Stomach (tissue), 9 donors: ENCODE measurements around the gene SH2D3C. TPM values are rescaled to one million over a fixed set of nuclear protein-coding genes. Genes with fewer than 3 reads are reported as not detected.

Experiments
- DNase-seq, 2 donors: peaks; one replicate each; pipeline versions ENCODE4 v3.0.0 to v3.0.0-alpha.2; 2013 to 2019
- H3K27ac ChIP-seq, 5 donors: fragments of 200-600 bp in 4 of 5; sonication (generic) in 4 of 5; one replicate each; pipeline ENCODE4 v1.5.1; 2013 to 2019; ENCODE audit warnings: mild to moderate bottlenecking in 1 of 5, moderate library complexity in 1 of 5
- H3K27me3 ChIP-seq, 3 donors: fragments of 200-600 bp; sonication (generic); one replicate each; pipeline ENCODE4 v1.5.1; 2017 to 2019; ENCODE audit warnings: mixed run types in 1 of 3
- H3K36me3 ChIP-seq, 4 donors: fragments of 200-600 bp; sonication (generic); 1 replicate in 3 of 4; 2 replicates in 1 of 4; pipeline ENCODE4 v1.5.1; 2016 to 2019
- H3K4me1 ChIP-seq, 4 donors: fragments of 200-600 bp; sonication (generic); one replicate each; pipeline ENCODE4 v1.5.1; 2016 to 2019
- H3K4me3 ChIP-seq, 4 donors: fragments of 200-600 bp; sonication (generic) in 3 of 4; one replicate each; pipeline ENCODE4 v1.5.1; 2016 to 2019; ENCODE audit warnings: mild to moderate bottlenecking in 1 of 4
- H3K9me3 ChIP-seq, 4 donors: fragments of 200-600 bp; sonication (generic); one replicate each; pipeline ENCODE4 v1.5.1; 2016 to 2019
- EP300 ChIP-seq: sonication (generic); formaldehyde crosslinking; IDR thresholded peaks from one replicate; pipeline ENCODE4 v1.6.1; 2017; ENCODE audit warnings: antibody characterized with exemption
- POLR2A ChIP-seq, 4 donors: fragments of 450-650 bp; IDR thresholded peaks; one replicate each; pipeline ENCODE4 v1.6.1; 2016; ENCODE audit warnings: antibody characterized with exemption in 4 of 4, control low read depth in 2 of 4, mild to moderate bottlenecking in 1 of 4, moderate library complexity in 1 of 4
- POLR2AphosphoS5 ChIP-seq, 3 donors: sonication (generic); formaldehyde crosslinking; IDR thresholded peaks; one replicate each; pipeline ENCODE4 v1.6.1; 2016; ENCODE audit warnings: antibody characterized with exemption in 3 of 3
- WGBS, 5 donors: extraction: QIAGEN DNeasy Blood & Tissue Kit in 3 of 5; methylation state at CpG; one replicate each; pipeline versions ENCODE4 v1.1.5 to v1.1.7; 2013 to 2018; 5-methylcytosine and 5-hydroxymethylcytosine counted together
- intact Hi-C: fragments of 100-400 bp; cut with DNase I; formaldehyde crosslinking; loops from one replicate; pipeline ENCODE4 v1.15.1; 2023; ENCODE audit warnings: low total_unique reads
- polyA plus RNA-seq, 3 donors: library from polyadenylated mRNA; stranded (reverse); fragments of 200-250 nt; gene quantifications; one replicate each; pipeline ENCODE4 v1.2.3, GENCODE V29; 2013
- total RNA-seq, 5 donors: library from RNA; depleted of rRNA; stranded (reverse); fragments of >200 nt; gene quantifications; one replicate each; pipeline versions ENCODE4 v1.1.0 to v1.2.3, GENCODE V29; 2014 to 2016
- TF ChIP-seq, protein P1 (sequence below), 7 experiments: fragments of 450-650 bp in 4 of 7; fragments of 200-600 bp in 3 of 7; sonication (generic) in 3 of 7; IDR thresholded peaks; one replicate each; pipeline ENCODE4 v1.5.1; 2016 to 2019; ENCODE audit warnings: antibody characterized with exemption in 7 of 7, control low read depth in 2 of 7, mild to moderate bottlenecking in 1 of 7
- donor health status: healthy with polysubstance abuse.
- donor health status: Bipolar disorder and iron deficiency.
- donor health status: healthy.

SH2D3C gene
- total and polyA plus RNA-seq, 8 donors = 1.8 to 38.1 (median 4.5) TPM; not detected in 2

GRCh38 chr9:127812936-127813675 is 34.6 kb upstream of the SH2D3C start:
- intact Hi-C loops = no loop called here
- Histone ChIP-seq H3K27me3 (no peaks in the 10 kb centered on the region), H3K27ac (no peak overlapping the region), H3K4me3 (no peak overlapping the region), H3K4me1 (peaks cover 7 to 18% (median 13%) of the 10 kb centered on the region in 4 donors), H3K9me3 (no peaks in the 10 kb centered on the region), H3K36me3 (peaks cover 65 to 99% (median 96%) of the 10 kb centered on the region in 4 donors)
- no peak for TF ChIP-seq EP300
- TF ChIP-seq POLR2AphosphoS5 (IDR thresholded peaks at IDR 0.05) = no peak
- no peak for TF ChIP-seq POLR2A (IDR thresholded peaks at IDR 0.05)
- WGBS, 5 donors = 88 to 90% (median 90%) methylated on average over 19 of the region's 19 CpGs
- no peak for DNase-seq

GRCh38 chr9:127812011-127812410 is 33.5 kb upstream of the SH2D3C start:
- TF ChIP-seq POLR2A (IDR thresholded peaks at IDR 0.05) (no peak), EP300 (no peak), POLR2AphosphoS5 (IDR thresholded peaks at IDR 0.05) (no peak)
- TF ChIP-seq, protein P1, sequence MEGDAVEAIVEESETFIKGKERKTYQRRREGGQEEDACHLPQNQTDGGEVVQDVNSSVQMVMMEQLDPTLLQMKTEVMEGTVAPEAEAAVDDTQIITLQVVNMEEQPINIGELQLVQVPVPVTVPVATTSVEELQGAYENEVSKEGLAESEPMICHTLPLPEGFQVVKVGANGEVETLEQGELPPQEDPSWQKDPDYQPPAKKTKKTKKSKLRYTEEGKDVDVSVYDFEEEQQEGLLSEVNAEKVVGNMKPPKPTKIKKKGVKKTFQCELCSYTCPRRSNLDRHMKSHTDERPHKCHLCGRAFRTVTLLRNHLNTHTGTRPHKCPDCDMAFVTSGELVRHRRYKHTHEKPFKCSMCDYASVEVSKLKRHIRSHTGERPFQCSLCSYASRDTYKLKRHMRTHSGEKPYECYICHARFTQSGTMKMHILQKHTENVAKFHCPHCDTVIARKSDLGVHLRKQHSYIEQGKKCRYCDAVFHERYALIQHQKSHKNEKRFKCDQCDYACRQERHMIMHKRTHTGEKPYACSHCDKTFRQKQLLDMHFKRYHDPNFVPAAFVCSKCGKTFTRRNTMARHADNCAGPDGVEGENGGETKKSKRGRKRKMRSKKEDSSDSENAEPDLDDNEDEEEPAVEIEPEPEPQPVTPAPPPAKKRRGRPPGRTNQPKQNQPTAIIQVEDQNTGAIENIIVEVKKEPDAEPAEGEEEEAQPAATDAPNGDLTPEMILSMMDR (IDR thresholded peaks at IDR 0.05) = no peak
- Histone ChIP-seq H3K4me1 (peaks cover 7 to 22% (median 13%) of the 10 kb centered on the region in 4 donors), H3K27me3 (no peaks in the 10 kb centered on the region), H3K4me3 (no peak overlapping the region), H3K9me3 (no peaks in the 10 kb centered on the region), H3K36me3 (peaks cover 73 to 99% (median 96%) of the 10 kb centered on the region in 4 donors), H3K27ac (no peak overlapping the region)
- intact Hi-C loops = no loop called here
- no peak for DNase-seq
- 87 to 94% (median 90%) methylated on average over 6 of the region's 6 CpGs for WGBS, 5 donors

- no peak for TF ChIP-seq POLR2AphosphoS5 (IDR thresholded peaks at IDR 0.05)
- no peak for TF ChIP-seq POLR2A (IDR thresholded peaks at IDR 0.05)
- WGBS, 5 donors = 92 to 98% (median 97%) methylated on average over 10 of the region's 10 CpGs
- Histone ChIP-seq H3K9me3 (no peaks in the 10 kb centered on the region), H3K27ac (peak overlapping the region in 2 of 5 donors; percentile 20 to 54), H3K4me1 (peaks cover 7 to 30% (median 15%) of the 10 kb centered on the region in 4 donors), H3K27me3 (no peaks in the 10 kb centered on the region), H3K4me3 (no peak overlapping the region), H3K36me3 (peaks cover 74 to 99% (median 96%) of the 10 kb centered on the region in 4 donors)
- intact Hi-C loops = no loop called here
- DNase-seq = no peak
Measured at GRCh38 chr9:127810378-127811187, 32.1 kb upstream of the SH2D3C start.

DNA sequence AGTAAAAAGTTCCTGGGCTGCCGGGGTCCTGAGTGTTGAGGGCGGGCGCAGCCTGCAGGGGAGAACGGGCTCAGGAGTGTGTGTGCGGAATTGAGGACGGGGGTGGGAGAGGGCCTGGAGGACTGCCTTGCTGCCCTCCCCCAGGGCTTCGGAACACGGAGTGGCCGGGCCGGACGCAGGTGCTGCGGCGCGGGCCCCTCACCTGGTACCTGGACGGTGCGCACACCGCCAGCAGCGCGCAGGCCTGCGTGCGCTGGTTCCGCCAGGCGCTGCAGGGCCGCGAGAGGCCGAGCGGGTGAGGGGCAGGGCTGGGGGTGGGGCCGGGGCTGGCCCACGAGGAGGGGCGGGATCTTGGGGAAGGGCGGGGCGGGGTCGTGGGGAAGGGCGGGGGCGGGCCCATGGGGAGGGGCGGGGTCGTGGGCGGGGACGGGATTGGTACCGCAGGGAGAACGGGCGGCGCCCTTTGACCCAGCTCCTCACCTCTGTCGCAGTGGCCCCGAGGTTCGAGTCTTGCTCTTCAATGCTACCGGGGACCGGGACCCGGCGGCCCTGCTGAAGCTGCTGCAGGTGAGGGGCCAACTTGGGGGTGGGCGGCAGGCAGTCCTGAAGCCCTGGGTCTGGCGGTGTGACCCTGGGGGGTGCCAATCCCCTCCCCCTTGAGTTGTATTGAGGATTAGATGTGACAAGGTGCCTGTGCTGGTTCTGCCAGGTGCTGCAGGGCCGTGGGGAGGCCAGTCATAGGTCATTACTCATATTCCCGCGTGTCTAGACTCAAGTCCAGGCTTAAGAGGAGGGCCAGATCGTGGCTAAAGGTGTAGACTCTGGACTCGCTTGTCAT is 31.3 kb upstream of the SH2D3C start:
- no peaks in the 10 kb centered on the region for H3K27me3 ChIP-seq
- intact Hi-C loops = loop anchor here (10.0 kb wide), 1 partner anchor 55 kb away; no protein-coding TSS in a partner anchor
- TF ChIP-seq POLR2AphosphoS5 (IDR thresholded peaks at IDR 0.05) (no peak), EP300 (no peak), POLR2A (IDR thresholded peaks at IDR 0.05) (no peak)
- TF ChIP-seq, protein P1 (IDR thresholded peaks at IDR 0.05) = no peak
- peak; percentile 69 to 83 for DNase-seq
- peaks cover 65 to 93% (median 89%) of the 10 kb centered on the region in 4 donors for H3K36me3 ChIP-seq
- H3K9me3 ChIP-seq = no peaks in the 10 kb centered on the region
- H3K4me3 ChIP-seq = peak overlapping the region in 1 of 4 donors; percentile 29
- peak overlapping the region in 4 of 5 donors; percentile 2 to 54 (median 11) for H3K27ac ChIP-seq
- WGBS, 5 donors = 39 to 68% (median 46%) methylated on average over 14 to 50 of the region's 57 CpGs
- peaks cover 8 to 38% (median 21%) of the 10 kb centered on the region in 4 donors for H3K4me1 ChIP-seq
